NCI-H146 treated with DMSO at 0.1 percent for 48 hours (cell line): ENCODE measurements around the gene RBM8A.
A peak's percentile ranks its signal among the peaks of the same experiment; 100 is the strongest.

Experiments used
- DNase-seq: peaks from one replicate; lab custom pipeline; 2025; ENCODE audit not compliant: unreplicated experiment; lab: John Stamatoyannopoulos, UW

Gene RBM8A

DNA sequence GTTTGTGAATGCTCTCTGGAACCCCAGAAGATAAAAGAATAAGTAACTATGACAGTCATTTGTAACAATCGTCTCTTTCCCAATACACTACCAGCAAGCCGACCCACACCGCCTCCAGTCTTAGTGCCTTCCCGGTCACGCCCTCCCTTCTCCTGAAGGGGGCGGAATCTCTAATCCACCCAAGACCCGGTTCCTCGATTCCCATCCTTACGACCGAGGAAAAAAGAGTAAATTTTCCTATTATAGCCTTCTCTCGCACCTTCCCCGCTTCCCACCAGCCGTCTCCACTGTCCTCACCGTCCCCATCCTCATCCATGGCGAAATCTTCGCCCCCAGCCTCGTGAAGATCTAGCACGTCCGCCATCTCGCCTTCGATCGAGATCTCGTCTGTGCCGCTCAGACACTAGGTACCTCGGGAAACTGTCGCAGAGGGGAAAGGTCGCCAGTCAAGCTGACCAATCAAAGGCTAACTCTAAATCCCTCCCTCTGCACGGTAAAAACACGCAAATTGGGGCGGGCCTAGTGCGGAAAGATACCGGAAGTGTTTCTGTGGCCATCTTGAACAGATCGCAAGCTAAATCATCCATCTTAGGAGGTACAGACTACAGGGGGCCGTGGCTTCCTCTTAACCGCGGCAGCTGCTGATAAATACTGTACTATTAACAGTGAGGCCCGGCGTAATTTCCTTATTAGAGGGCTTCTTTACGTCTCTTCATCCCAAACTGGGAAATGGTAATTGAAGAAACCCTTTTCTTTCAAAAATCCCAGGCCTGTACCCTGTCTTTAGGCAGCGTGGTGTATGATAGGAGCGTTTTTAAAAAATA lies at the start of gene RBM8A:
Gene RBM8A, minus strand, starts transcription at position 422 of the 824 bp plus-strand sequence. Its CDS starts 58 bp downstream, at position 364.
- DNase-seq: peak; percentile 98

DNA sequence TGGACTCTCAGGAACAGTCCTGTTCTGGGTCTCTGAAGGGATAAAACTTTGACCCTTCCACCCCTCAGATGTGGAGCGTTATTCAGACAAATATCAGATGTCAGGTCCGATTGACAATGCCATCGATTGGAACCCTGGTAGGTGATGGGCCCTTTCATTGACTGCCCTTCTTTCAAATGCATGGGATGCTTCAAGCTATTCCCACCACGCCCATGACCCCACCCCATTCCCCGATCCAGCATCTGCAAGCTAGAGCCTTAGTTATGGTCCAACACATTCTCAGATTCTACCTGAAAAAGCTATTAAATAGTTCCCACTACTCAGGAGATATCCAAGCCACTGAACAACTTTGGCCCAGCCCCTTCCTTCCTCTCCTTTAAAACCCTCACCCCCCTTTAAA lies 49.7 kb upstream of the RBM8A start:
- no peak for DNase-seq

DNA sequence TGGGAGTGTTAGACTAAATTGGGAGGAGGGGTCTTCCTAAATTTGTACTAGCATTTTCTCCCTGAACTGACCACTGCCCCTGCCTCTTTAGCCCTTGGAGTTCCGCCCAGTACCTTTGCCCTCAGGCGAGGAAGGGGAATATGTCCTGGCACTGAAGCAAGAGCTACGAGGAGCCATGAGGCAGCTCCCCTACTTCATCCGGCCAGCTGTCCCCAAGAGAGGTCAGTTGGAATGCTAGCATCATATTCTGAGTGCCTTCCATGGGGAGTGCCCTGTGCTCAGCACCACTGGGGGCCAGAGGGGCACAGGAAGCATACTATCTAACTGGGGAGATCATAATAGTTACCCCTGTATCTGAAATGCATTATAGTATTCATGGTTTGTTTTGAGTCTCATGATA lies 47.9 kb upstream of the RBM8A start:
- no peak for DNase-seq

DNA sequence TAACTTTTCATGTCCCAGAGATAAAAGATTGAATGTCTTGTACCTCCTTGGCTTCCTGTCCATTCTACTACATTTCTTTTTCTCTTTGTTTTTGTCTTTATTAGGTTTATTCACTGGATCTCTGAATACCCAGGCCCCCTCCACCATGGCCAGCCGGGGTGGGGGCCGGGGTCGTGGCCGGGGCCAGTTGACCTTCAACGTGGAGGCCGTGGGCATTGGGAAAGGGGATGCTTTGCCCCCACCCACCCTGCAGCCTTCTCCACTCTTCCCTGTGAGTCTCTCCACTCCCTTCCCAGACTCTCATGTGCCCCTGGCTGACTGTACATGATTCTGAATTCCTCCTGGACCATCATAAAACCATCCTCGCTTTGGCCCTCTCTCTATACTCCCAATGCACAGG lies 47.4 kb upstream of the RBM8A start:
- DNase-seq: no peak

DNA sequence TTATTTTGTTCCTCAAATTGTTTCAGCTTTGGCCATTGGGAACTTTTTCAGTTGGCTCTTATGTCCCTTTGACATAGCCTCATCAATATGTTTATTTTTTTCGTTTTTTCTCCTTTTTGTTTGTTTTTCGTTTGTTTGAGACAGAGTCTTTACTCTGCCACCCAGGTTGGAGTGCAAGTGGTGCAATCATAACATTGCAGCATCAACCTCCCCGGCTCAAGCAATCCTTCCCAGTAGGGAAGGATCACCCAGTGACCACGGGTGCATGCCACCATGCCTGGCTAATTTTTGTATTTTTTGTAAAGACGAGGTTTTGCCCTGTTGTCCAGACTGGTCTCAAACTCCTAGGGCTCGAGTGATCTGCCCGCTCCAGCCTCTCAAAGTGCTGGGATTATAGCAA lies 45.3 kb upstream of the RBM8A start:
- DNase-seq: no peak

DNA sequence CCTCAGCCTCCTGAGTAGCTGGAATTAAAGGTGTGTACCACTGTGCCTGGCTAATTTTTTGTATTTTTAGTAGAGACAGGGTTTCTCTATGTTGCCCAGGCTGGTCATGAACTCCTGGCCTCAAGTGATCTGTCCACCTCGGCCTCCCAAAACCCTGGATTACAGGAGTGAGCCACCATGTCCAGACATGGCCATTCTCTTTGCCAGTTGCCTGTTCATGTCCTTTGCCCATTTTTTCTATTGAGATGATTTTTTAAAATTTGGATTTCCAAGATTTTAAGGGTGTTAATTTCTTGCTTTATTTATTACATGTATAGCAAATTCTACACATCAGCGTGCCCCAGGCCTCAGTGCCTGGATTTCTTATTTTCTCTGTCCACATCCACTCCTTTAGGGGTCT lies 40.0 kb upstream of the RBM8A start:
- DNase-seq: no peak

DNA sequence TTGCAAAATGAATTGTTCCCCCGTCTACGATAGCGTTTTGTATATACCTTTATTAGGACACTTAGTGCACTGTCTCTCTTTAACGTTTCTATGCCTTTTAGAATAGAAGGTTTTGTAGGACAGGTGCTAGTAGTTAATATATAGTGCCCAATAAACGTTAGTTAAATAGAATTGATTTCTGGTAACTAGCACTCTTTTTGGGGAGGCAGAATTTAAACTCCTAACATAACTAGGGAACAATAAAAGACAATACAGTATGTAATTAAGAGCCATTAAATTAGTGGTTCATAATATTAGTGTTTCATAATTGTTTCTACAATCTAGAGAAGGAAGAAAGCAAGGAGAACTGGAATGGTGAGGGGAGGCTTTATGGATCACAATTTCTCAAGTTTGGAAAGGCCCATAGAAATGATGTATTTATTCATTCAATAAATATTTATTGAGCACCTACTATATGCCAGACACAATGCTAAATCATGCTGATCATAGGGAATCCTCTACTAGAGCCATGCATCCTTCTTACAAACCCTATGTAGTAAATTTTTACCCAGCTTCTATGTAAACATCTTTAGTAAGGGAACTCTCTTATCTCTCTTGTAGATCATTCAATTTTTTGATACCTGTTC lies 37.9 kb upstream of the RBM8A start:
- no peak for DNase-seq

DNA sequence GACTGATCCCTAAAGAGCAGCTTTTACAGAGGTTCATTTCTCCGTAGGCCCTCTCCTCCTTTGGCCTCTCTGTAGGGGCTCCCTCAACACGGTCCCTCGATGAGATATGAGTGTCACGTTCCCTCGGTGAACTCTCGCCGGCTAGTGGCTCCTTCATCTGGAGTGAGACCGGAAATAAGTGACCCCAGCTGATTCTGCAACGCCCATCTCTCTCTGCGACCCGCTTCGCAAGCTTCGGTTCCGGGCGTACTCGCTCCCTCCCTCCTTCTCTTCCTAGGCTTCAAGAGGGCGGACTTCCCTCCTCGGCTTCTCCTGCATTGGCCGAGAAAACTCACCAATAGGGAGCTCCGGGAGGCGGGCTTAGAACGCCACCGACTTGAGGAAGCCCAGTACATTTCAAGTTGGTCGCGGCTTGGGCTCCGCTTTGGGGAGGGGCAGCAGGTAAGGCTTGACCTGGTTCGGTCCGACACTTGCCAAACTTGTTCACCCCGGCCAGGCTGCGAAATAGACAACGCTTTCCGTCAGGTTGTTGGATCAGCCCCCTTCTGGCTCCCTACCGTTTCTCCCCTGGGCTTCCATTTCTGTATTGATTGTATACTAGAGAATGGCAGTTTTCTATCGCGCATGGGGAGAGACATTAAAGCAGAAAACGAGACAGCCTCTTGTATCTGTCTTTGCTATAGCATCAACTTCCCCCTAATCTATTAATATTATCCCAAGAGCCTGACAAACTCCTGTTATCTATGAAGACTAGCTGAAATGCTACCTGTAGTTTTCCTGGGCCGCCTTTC lies 37.2 kb upstream of the RBM8A start, which contains the start of the genes ANKRD34A and POLR3GL:
Gene ANKRD34A, minus strand, starts transcription at position 248 of the 791 bp plus-strand sequence. CDS start 2,816 bp downstream, outside the sequence.
Gene POLR3GL, plus strand, starts transcription at position 363 of the 791 bp plus-strand sequence. CDS start 10,176 bp downstream, outside the sequence.
- peak; percentile 85 for DNase-seq

DNA sequence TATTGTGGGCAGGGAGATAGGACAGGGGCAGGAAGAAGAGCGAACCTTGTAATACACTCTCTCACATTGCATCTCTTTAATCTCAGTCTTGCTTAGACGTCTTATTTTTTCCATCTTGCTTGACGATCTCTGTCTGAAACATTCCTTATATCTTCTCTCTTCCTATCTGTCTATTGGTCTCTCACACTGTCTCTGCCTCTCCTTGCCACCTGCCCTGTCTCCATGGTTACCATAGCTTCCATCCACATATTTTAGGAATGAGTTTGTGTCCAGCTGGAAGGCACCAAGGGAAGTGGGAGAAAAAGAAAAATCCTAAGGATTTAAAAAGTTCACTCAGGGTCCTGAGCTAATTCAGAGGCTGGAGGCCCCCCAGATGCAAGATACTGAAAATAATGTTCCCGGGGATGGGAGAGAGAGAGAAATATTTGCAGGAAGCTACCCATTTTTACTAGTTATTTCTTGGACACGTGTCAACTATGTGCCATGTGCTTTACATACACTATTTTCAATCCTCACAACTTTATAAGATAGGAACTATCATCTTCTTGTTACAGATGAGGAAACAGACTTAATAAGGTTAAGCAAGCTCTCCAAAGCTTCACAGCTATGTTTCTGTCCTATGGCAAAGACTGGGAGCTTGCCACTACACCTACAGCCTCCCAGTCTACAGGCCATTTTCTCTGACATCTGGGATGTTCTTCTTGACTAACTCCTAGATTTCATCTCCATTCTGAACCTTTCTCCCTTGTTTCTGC lies 36.2 kb upstream of the RBM8A start:
- DNase-seq: peak; percentile 34

DNA sequence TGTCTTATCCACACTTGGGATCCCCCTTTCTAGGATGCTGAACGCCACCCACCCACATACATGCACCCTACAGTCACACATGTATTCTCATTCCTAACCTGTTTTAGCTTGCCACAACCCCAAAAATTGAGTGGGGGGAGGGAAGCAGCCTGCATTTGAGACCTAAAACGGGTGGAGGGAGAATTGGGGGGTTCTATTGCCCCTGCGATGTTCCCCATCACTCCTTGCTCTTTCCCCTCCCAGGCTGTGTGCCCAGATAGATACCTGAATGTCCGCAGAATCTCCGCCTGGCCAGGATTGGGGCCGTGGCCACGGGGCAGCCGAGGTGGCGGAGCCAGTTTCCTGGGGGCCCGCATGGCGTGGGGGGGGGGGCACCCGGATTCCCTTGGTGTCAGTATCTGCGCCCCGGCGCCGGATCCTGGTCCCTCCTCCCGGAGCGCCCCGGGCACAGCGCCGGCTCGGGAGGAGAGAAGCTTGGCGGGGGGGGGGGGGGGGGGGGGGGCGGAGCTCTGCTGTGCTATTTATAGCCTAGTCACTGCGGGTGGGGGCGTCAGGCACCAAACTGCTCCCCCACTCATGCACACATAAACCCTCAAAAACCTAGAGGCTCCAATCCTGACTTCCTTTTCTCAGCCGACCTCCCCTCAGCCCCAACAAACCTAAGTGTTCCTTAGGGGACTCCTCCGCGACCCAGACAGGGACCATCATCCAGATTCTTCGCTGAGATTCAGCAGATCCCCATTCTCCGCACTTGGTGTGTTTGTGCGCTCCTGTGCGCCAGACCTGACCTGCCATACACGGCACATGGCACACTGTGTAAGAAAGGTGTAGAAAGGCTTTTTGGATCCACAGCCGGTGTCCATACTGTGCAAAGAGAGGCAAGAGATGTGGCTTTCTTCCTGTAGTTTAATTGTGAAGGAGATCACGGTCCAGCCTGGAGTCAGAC lies 35.1 kb upstream of the RBM8A start:
- DNase-seq: peak; percentile 28

DNA sequence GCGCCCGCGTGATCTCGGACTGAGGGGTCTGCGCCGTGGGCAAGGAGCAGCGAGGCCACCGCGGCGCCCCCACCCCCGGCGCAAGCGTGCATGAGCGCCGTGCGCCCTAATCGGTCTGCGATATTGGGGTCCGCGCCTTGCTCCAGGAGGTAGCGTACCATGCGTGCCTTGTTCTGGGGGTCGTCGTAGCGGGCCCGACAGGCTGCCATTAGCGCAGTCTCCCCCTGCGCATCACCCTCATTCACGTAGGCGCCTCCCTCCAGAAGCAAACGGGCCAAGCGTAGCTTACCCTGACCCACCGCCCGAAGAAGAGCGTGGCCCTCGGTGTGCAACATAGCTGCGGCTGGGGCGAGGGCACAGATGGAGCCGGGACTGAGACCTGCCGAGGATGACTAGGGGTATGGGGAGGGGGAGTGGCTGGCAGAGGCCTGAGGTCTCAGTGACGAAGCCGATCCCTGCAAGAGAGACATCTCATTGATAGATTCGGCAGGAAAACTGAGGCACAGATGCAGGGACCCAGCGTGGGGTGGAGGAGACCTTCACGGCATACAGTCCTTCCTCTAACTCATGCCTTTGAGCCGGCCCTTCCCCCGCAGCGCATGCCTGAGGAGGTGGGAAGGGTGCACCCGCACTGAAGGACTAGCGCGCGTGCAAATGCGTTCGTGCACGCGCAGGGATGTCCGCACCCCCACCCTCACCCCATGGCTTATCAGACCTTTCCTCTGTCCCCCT lies 34.3 kb upstream of the RBM8A start:
- peak; percentile 14 for DNase-seq

DNA sequence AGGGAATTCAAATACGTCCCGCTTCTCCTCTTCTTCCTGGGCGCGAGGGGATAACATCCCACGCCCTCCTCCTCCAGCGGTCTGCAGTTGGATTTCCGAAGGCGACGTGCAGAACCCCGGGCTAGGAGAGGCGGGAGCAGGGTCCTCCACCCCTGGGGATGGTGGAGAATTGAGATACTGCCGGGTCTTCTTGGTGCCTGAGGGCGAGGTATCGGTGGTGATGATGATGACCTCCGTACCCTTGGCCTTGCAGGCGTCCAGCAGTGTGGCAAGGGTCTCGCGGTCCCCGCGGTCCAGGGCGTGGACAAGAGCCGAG lies 33.8 kb upstream of the RBM8A start:
- no peak for DNase-seq

DNA sequence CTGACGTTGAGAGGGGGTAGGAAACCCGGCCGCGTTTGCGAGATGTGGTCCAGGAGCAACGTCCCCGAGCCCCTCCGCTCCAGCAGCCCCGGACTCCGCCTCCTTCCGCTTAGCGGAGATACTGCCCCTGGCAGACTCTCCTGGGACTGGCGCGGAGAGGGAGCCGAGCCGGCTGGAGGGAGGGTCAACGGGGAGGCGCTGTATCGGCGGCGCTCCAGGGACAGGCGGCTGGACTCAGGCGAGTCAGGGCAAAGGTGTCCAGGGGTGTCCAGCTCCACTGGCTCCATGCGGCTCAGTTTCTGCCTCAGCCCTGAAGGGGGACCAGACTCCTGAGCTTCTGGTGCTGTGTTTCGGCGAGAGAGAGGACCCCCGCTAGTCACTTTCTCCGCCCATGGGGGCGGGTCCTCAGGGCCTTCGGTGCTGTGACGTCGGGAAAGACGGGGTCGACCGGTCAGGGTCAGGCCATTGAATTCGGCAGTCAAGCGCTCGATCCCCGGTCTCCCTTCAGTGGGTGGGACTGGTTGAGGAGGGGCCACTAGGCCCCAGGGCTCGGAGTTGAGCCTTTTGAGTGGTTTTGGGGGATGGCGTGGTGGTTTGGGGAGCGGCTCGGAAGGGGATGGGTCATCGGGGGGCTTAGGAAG lies 33.3 kb upstream of the RBM8A start:
- peak; percentile 53 for DNase-seq

DNA sequence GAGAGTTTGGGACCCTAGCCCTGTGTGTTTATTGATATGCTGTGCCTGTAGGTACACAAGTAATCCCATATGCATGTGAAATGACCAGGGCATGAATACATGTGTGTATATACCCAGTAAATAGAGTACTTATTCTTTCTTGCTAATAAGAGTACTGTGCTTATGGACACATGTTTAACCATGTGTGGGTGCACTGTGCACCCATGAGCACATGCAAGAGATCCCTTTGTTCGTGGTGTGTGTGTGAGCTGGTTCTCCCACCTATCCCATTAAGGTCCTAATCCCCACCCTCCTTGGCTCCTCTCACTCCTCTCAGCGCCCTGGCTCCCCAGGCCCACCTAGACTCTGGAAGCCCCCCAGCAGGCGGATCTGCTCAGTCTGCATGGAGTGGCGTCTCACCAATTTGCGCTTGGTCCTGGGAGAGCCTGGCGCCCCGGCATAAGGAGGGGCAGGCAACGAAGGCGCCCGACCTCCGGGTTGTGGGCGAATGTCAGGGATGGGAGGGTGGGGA lies 32.7 kb upstream of the RBM8A start:
- DNase-seq: no peak

DNA sequence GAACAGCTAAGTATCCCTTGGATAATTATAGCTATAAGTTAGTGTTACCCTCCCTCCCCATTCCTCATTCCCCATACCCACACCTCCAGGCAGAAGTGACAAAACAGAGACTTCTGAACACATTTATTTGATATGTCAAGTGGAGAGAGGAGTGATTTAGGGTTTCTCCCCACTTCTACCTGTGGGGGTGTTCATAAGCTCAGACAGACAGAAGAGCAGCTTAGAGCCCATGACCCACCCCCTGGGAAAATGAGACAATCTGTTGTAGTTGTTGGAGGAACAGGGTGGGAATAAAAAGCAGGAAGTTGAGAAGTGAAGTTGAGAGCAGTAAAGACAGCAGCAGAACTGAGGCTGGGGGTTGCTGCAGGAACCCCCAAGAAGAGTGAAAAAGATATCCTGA lies 32.0 kb upstream of the RBM8A start:
- no peak for DNase-seq

DNA sequence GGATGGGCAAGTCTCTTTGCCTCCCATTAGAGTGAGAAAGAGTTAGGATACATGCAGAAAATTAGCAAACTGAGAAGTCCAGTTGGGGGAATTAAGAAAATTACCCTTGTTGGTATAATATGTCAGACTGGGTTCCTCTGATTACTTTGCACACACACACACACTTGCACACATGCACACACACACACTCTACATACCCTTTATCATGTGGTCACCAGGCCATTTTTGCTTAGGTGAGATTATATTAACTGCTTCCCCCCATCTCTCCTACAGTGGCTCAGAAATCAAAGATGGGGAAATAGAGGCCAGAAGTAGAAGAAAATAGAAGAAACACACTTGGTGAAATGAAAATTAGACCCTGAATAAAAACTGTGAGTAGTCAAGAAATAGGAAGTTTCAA lies 31.4 kb upstream of the RBM8A start:
- no peak for DNase-seq

DNA sequence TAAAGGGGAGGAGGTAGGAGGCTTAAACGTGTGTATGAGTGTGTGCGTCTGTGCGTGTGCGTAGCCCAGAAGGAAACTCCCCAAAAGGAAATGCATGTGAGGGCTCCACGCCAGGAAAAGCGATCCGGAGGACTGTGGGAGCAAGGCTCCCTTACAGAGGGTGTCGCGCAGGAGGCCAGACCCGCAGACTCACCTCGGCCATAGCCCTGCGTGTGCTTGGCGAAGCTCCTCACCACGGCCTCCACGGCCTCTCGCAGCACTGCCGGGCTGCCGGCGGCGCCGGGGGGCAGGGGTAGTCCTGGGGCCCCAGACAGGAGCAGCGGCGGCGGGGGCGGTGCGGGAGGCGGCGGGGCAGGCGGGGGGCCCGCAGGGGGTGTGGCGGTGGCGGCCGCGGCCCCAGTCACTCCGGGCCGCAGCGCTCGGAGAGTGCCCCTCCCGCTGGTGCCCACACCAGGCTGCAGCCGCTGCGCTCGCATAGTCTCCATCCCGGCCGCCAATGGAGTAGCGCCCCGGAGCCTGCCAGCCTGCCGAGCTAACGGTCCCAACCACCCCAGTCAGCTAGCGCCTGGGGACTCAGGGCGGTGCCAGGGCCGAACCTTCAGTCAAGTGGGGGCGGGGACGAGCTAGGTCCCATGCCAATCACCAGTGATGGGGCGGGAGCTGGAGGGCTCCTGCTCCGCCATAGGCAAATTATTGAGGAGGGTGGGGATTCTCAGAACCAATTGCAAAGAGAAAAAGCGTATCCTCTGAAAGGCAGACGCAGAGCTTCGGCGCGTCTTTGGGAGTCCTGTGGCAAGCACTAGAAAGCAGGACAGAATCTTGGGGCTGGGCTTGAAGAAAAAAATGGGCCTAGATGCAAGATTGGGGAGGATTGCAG lies 30.4 kb upstream of the RBM8A start, which contains the start of gene LIX1L:
Gene LIX1L, minus strand, starts transcription at position 575 of the 877 bp plus-strand sequence. Its CDS starts 90 bp downstream, at position 485.
- peak; percentile 90 for DNase-seq
